H1 (cell line): ENCODE data around the gene CRY1.

ENCODE experiments used
- ATF3 ChIP-seq: IDR thresholded peaks from 2 replicates; pipeline ENCODE4 v1.6.1; 2011; ENCODE audit warnings: low read depth, mild to moderate bottlenecking, low read length; ENCODE audit not compliant: insufficient read depth
- CEBPB ChIP-seq: IDR thresholded peaks from 2 replicates; pipeline ENCODE4 v1.6.1; 2012; ENCODE audit warnings: low read depth, low read length
- CTCF ChIP-seq, 3 experiments: IDR thresholded peaks; 1 replicate in 2 of 3; 2 replicates in 1 of 3; pipeline versions ENCODE4 v1.5.1 to v1.6.1; 2011; ENCODE audit warnings: low read length in 3 of 3, mild to moderate bottlenecking in 3 of 3, inconsistent platforms in 2 of 3, low read depth in 1 of 3, moderate library complexity in 1 of 3; ENCODE audit not compliant: insufficient read depth in 1 of 3; ENCODE audit errors: control extremely low read depth in 1 of 3
- EZH2 ChIP-seq: fragments of 200-600 bp; sonication (generic); IDR thresholded peaks from 2 replicates; pipeline ENCODE4 v1.7.1; 2012; ENCODE audit warnings: low read depth, mild to moderate bottlenecking, moderate library complexity, low read length, inconsistent platforms; ENCODE audit not compliant: severe bottlenecking
- MAFK ChIP-seq: IDR thresholded peaks from 2 replicates; pipeline ENCODE4 v1.6.1; 2012; ENCODE audit warnings: low read depth, mild to moderate bottlenecking, improper control_type of control experiment, low read length
- MAX ChIP-seq: IDR thresholded peaks from 2 replicates; pipeline ENCODE4 v1.6.1; 2012; ENCODE audit warnings: inconsistent platforms
- POLR2A ChIP-seq, 2 experiments: IDR thresholded peaks; 1 replicate in 1 of 2; 2 replicates in 1 of 2; pipeline ENCODE4 v1.6.1; 2011; ENCODE audit warnings: low read depth in 2 of 2, low read length in 2 of 2, mild to moderate bottlenecking in 2 of 2; ENCODE audit errors: control extremely low read depth in 1 of 2
- POLR2AphosphoS5 ChIP-seq: IDR thresholded peaks from 2 replicates; pipeline ENCODE4 v1.6.1; 2011; ENCODE audit warnings: low read depth, low read length
- YY1 ChIP-seq: IDR thresholded peaks from 2 replicates; pipeline ENCODE4 v1.6.1; 2011; ENCODE audit warnings: low read depth, mild to moderate bottlenecking, low read length

- TF ChIP-seq ATF3 = no peak
- TF ChIP-seq MAFK = no peak
- TF ChIP-seq MAX = no peak
- no peak for TF ChIP-seq CTCF (IDR thresholded peaks at IDR 0.05; ENCODE audit: control extremely low read depth in 1 of 3, insufficient read depth in 1 of 3, low read depth in 1 of 3, low read length in 3 of 3)
- TF ChIP-seq YY1 = no peak
- no peak for TF ChIP-seq POLR2AphosphoS5
- no peak for TF ChIP-seq POLR2A (IDR thresholded peaks at IDR 0.05; ENCODE audit: control extremely low read depth in 1 of 2, low read depth in 2 of 2, low read length in 2 of 2)
- no peak for TF ChIP-seq CEBPB
- TF ChIP-seq EZH2 = no peak
These were observed 107.9 kb downstream of the CRY1 start for GRCh38 chr12:106985479-106985878.
